H9 (cell line): Measurements from ENCODE around the gene KRT27. TPM values are rescaled to one million over a fixed set of nuclear protein-coding genes. Genes with fewer than 3 reads are reported as not detected.

Experiments used
- DNase-seq: peaks from one replicate; pipeline ENCODE4 v3.0.0-alpha.2; 2017
- H2AFZ ChIP-seq: one replicate; pipeline ENCODE4 v1.6.1; 2013; ENCODE audit warnings: mild to moderate bottlenecking, low read length, control low read depth, moderate library complexity
- H2AK5ac ChIP-seq: 2 replicates; pipeline ENCODE4 v1.6.1; 2013; ENCODE audit warnings: low read length, control low read depth, mixed read lengths; ENCODE audit not compliant: insufficient read length
- H2BK120ac ChIP-seq: one replicate; pipeline ENCODE4 v1.6.1; 2013; ENCODE audit warnings: low read depth, mild to moderate bottlenecking, low read length, control low read depth, inconsistent platforms; ENCODE audit not compliant: poor library complexity, severe bottlenecking
- H2BK12ac ChIP-seq: 2 replicates; pipeline ENCODE4 v1.6.1; 2013; ENCODE audit warnings: low read length, control low read depth, mixed read lengths, low read depth; ENCODE audit not compliant: insufficient read length
- H2BK15ac ChIP-seq: 2 replicates; pipeline ENCODE4 v1.6.1; 2013; ENCODE audit warnings: low read depth, low read length, control low read depth
- H2BK20ac ChIP-seq: one replicate; pipeline ENCODE4 v1.6.1; 2013; ENCODE audit warnings: low read depth, mild to moderate bottlenecking, low read length, control low read depth, inconsistent platforms; ENCODE audit not compliant: poor library complexity, severe bottlenecking
- H2BK5ac ChIP-seq: 2 replicates; pipeline ENCODE4 v1.6.1; 2013; ENCODE audit warnings: low read length, control low read depth, mixed read lengths; ENCODE audit not compliant: insufficient read length
- H3K14ac ChIP-seq: 2 replicates; pipeline ENCODE4 v1.6.1; 2013; ENCODE audit warnings: low read length, control low read depth; ENCODE audit not compliant: insufficient read depth
- H3K18ac ChIP-seq: 2 replicates; pipeline ENCODE4 v1.6.1; 2013; ENCODE audit warnings: low read depth, mild to moderate bottlenecking, mixed read lengths, low read length, control low read depth; ENCODE audit not compliant: insufficient read length
- H3K23ac ChIP-seq: 2 replicates; pipeline ENCODE4 v1.6.1; 2013; ENCODE audit warnings: low read length, control low read depth, mixed read lengths, low read depth; ENCODE audit not compliant: insufficient read length
- H3K23me2 ChIP-seq: 2 replicates; pipeline ENCODE4 v1.6.1; 2013; ENCODE audit warnings: low read depth, mild to moderate bottlenecking, mixed read lengths, low read length, control low read depth; ENCODE audit not compliant: insufficient read length, poor library complexity, severe bottlenecking
- H3K27ac ChIP-seq: 2 replicates; pipeline ENCODE4 v1.5.1; 2013; ENCODE audit warnings: low read length, control low read depth, mixed read lengths, low read depth; ENCODE audit not compliant: insufficient read length
- H3K27me3 ChIP-seq: 2 replicates; pipeline ENCODE4 v1.6.1; 2013; ENCODE audit warnings: low read length, control low read depth, inconsistent platforms; ENCODE audit not compliant: insufficient read depth
- H3K4ac ChIP-seq: 2 replicates; pipeline ENCODE4 v1.6.1; 2013; ENCODE audit warnings: low read depth, mild to moderate bottlenecking, control low read depth, inconsistent platforms, low read length, moderate library complexity
- H3K4me1 ChIP-seq: 2 replicates; pipeline ENCODE4 v1.6.1; 2013; ENCODE audit warnings: low read length, control low read depth, inconsistent platforms; ENCODE audit not compliant: insufficient read depth
- H3K4me2 ChIP-seq: 2 replicates; pipeline ENCODE4 v1.6.1; 2013; ENCODE audit warnings: low read length, control low read depth, mixed read lengths; ENCODE audit not compliant: insufficient read length, insufficient read depth
- H3K56ac ChIP-seq: 2 replicates; pipeline ENCODE4 v1.6.1; 2013; ENCODE audit warnings: low read depth, mild to moderate bottlenecking, mixed read lengths, low read length, control low read depth; ENCODE audit not compliant: insufficient read length
- H3K79me1 ChIP-seq: 2 replicates; pipeline ENCODE4 v1.6.1; 2013; ENCODE audit warnings: low read depth, mild to moderate bottlenecking, moderate library complexity, low read length, control low read depth, inconsistent platforms; ENCODE audit not compliant: insufficient read depth, poor library complexity, severe bottlenecking
- H3K79me2 ChIP-seq: 2 replicates; pipeline ENCODE4 v1.6.1; 2013; ENCODE audit warnings: low read length, control low read depth, inconsistent platforms; ENCODE audit not compliant: insufficient read depth
- H3K9ac ChIP-seq: 2 replicates; pipeline ENCODE4 v1.6.1; 2013; ENCODE audit warnings: low read length, control low read depth, mixed read lengths; ENCODE audit not compliant: insufficient read length; ENCODE audit errors: extremely low read depth
- H3K9me3 ChIP-seq: one replicate; pipeline ENCODE4 v1.6.1; 2013; ENCODE audit warnings: low read depth, low read length, inconsistent platforms; ENCODE audit not compliant: control insufficient read depth
- H3T11ph ChIP-seq: one replicate; pipeline ENCODE4 v1.6.1; 2013; ENCODE audit warnings: mild to moderate bottlenecking, low read length, control low read depth, inconsistent platforms
- H4K20me1 ChIP-seq: one replicate; pipeline ENCODE4 v1.6.1; 2013; ENCODE audit not compliant: control insufficient read depth, insufficient read length, insufficient read depth
- H4K5ac ChIP-seq: 2 replicates; pipeline ENCODE4 v1.6.1; 2013; ENCODE audit warnings: low read depth, mild to moderate bottlenecking, mixed read lengths, low read length, control low read depth; ENCODE audit not compliant: insufficient read length
- H4K8ac ChIP-seq: replicated peaks from 2 replicates; pipeline ENCODE4 v1.6.1; 2013; ENCODE audit warnings: low read length, control low read depth, mixed read lengths, low read depth; ENCODE audit not compliant: insufficient read length
- H4K91ac ChIP-seq: 2 replicates; pipeline ENCODE4 v1.6.1; 2013; ENCODE audit warnings: low read depth, mild to moderate bottlenecking, moderate library complexity, mixed read lengths, low read length, control low read depth; ENCODE audit not compliant: insufficient read length
- H3K27ac Mint-ChIP-seq, 3 experiments: 2 replicates in 2 of 3; 3 replicates in 1 of 3; pipeline ENCODE4 v1.8.0; 2020 to 2021; ENCODE audit warnings: mixed read lengths in 3 of 3, mild to moderate bottlenecking in 1 of 3, moderate library complexity in 1 of 3
- H3K27me3 Mint-ChIP-seq: 2 replicates; pipeline ENCODE4 v1.8.0; 2021; ENCODE audit warnings: low read depth, mild to moderate bottlenecking, moderate library complexity, mixed read lengths
- H3K36me3 Mint-ChIP-seq, 3 experiments: 2 replicates in 2 of 3; 3 replicates in 1 of 3; pipeline ENCODE4 v1.8.0; 2020 to 2021; ENCODE audit warnings: low read depth in 3 of 3, mixed read lengths in 3 of 3; ENCODE audit not compliant: insufficient read depth in 1 of 3
- H3K4me1 Mint-ChIP-seq, 2 experiments: 2 replicates each; pipeline ENCODE4 v1.8.0; 2020; ENCODE audit warnings: mixed read lengths in 2 of 2
- H3K4me3 Mint-ChIP-seq, 2 experiments: 2 replicates in 1 of 2; 3 replicates in 1 of 2; pipeline ENCODE4 v1.8.0; 2020 to 2021; ENCODE audit warnings: mild to moderate bottlenecking in 2 of 2, mixed read lengths in 2 of 2, moderate library complexity in 1 of 2
- H3K9me3 Mint-ChIP-seq, 2 experiments: 2 replicates in 1 of 2; 3 replicates in 1 of 2; pipeline ENCODE4 v1.8.0; 2020; ENCODE audit warnings: mild to moderate bottlenecking in 2 of 2, mixed read lengths in 2 of 2, moderate library complexity in 1 of 2
- WGBS: extraction: QIAGEN DNeasy Blood & Tissue Kit; methylation state at CpG from one replicate; pipeline ENCODE4 v1.1.7; 2013; ENCODE audit warnings: missing lambda C conversion rate, low lambda C conversion rate, mixed read lengths; ENCODE audit not compliant: insufficient read length; ENCODE audit errors: extremely low coverage; 5-methylcytosine and 5-hydroxymethylcytosine counted together
- total RNA-seq: library from RNA; stranded (reverse); gene quantifications from 2 replicates; pipeline ENCODE4 v1.2.1, GENCODE V29; 2021
- TF ChIP-seq, protein P1 (sequence below): fragments of 200-600 bp; sonication (generic); conservative IDR thresholded peaks from 3 replicates; pipeline ENCODE4 v1.8.0; 2021; ENCODE audit warnings: antibody characterized with exemption, mild to moderate bottlenecking

KRT27 gene
- total RNA-seq, 1 experiment from 2014 or later, result not detected

DNA sequence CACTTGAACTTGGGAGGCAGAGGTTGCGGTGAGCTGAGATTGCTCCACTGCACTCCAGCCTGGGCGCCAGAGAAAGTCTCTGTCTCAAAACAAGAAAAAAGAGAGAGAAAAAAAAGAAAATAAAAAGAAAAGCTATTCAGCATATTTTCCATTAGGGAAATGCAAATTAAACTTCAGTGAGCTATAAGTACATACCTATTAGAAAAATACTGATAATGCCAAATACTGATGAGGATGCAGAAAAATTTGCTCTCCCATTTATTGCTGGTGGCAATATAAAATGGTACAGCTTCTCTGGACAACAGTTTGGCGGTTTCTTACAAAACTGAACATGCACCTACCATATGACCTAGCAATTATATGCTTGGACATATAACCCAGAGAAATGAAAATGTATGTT, 30.3 kb upstream of the KRT27 start:
- H4K91ac ChIP-seq, result no peak overlapping the region
- H3T11ph ChIP-seq, result no peak overlapping the region
- no peak overlapping the region for H2BK12ac ChIP-seq
- no peak overlapping the region for H3K4me2 ChIP-seq
- H3K4me3 Mint-ChIP-seq, result no peak overlapping the region
- no peaks in the 10 kb centered on the region for H3K79me2 ChIP-seq
- H3K9me3 Mint-ChIP-seq, result no peaks in the 10 kb centered on the region
- no peak overlapping the region for H2BK20ac ChIP-seq
- no peak overlapping the region for H3K14ac ChIP-seq
- no peak overlapping the region for H3K56ac ChIP-seq
- H3K27ac Mint-ChIP-seq, result no peak overlapping the region
- WGBS, result no CpG with 5 or more reads among the region's 3 CpGs
- no peak overlapping the region for H4K8ac ChIP-seq
- H3K9ac ChIP-seq, result no peak overlapping the region
- H2BK120ac ChIP-seq, result no peak overlapping the region
- no peaks in the 10 kb centered on the region for H3K4me1 Mint-ChIP-seq
- no peak for DNase-seq
- no peak overlapping the region for H3K18ac ChIP-seq
- H3K4ac ChIP-seq, result no peak overlapping the region
- no peak overlapping the region for H2AFZ ChIP-seq
- H3K4me1 ChIP-seq, result no peaks in the 10 kb centered on the region
- H2BK5ac ChIP-seq, result no peak overlapping the region
- no peak overlapping the region for H3K27ac ChIP-seq
- H3K27me3 ChIP-seq, result peaks cover 1% of the 10 kb centered on the region; the same call in 1 of the 2 replicates
- no peaks in the 10 kb centered on the region for H4K20me1 ChIP-seq
- H3K9me3 ChIP-seq, result no peaks in the 10 kb centered on the region
- no peak overlapping the region for H3K23ac ChIP-seq
- H3K36me3 Mint-ChIP-seq, result peaks cover 0 to 8% (median 8%) of the 10 kb centered on the region in 3 experiments; a peak in 5 of 7 replicates
- H3K79me1 ChIP-seq, result no peaks in the 10 kb centered on the region
- H3K23me2 ChIP-seq, result no peaks in the 10 kb centered on the region
- H2BK15ac ChIP-seq, result no peak overlapping the region
- TF ChIP-seq, protein P1, sequence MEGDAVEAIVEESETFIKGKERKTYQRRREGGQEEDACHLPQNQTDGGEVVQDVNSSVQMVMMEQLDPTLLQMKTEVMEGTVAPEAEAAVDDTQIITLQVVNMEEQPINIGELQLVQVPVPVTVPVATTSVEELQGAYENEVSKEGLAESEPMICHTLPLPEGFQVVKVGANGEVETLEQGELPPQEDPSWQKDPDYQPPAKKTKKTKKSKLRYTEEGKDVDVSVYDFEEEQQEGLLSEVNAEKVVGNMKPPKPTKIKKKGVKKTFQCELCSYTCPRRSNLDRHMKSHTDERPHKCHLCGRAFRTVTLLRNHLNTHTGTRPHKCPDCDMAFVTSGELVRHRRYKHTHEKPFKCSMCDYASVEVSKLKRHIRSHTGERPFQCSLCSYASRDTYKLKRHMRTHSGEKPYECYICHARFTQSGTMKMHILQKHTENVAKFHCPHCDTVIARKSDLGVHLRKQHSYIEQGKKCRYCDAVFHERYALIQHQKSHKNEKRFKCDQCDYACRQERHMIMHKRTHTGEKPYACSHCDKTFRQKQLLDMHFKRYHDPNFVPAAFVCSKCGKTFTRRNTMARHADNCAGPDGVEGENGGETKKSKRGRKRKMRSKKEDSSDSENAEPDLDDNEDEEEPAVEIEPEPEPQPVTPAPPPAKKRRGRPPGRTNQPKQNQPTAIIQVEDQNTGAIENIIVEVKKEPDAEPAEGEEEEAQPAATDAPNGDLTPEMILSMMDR, result no peak
- H4K5ac ChIP-seq, result no peak overlapping the region
- peaks cover 89% of the 10 kb centered on the region for H3K27me3 Mint-ChIP-seq
- H2AK5ac ChIP-seq, result no peak overlapping the region
